GM12878 (cell line): ENCODE data around the gene SRRM3. TPM values are rescaled to one million over a fixed set of nuclear protein-coding genes. Genes with fewer than 3 reads are reported as not detected.

Source experiments
- ATAC-seq: fragments of 200-7000 bp; cut with Tn5 transposase; 3 replicates; pipeline ENCODE4 v1.9.1; 2020; ENCODE audit warnings: mild to moderate bottlenecking, moderate library complexity
- BruUV-seq: library from RNA; stranded (reverse); fragments of 400-500 nt; replicated peaks from 2 replicates; lab custom pipeline; 2021; lab: Mats Ljungman, UMichigan
- CTCF ChIA-PET: fragments of 300-600 bp; sonication (Branson Sonifier 250); formaldehyde crosslinking; extraction: SDS; loops from one replicate; lab custom pipeline; 2021; ENCODE audit warnings: inconsistent platforms; lab: Yijun Ruan, JAX
- POLR2A ChIA-PET: fragments of 350-600 bp; formaldehyde crosslinking; extraction: SDS; loops from one replicate; lab custom pipeline; 2021; ENCODE audit warnings: inconsistent platforms; lab: Charles Lee
- RAD21 ChIA-PET: fragments of 300-600 bp; sonication (Branson Sonifier 250); formaldehyde crosslinking; loops from one replicate; lab custom pipeline; 2023; ENCODE audit warnings: antibody characterized with exemption; ENCODE audit not compliant: unreplicated experiment; lab: Charles Lee
- SMC1A ChIA-PET: fragments of 300-600 bp; sonication (Branson Sonifier 250); formaldehyde crosslinking; loops from one replicate; lab custom pipeline; 2023; ENCODE audit not compliant: unreplicated experiment, uncharacterized antibody; lab: Charles Lee
- DNase-seq: peaks from one replicate; pipeline ENCODE4 v3.0.0-alpha.2; 2011; ENCODE audit warnings: low read depth, low spot score
- FAIRE-seq: peaks from 3 replicates; lab custom pipeline; 2011; peaks lifted over from hg19 to GRCh38; lab: Jason Lieb, UNC
- H2AFZ ChIP-seq: 2 replicates; pipeline ENCODE4 v1.6.0; 2011; ENCODE audit warnings: low read depth, low read length, control low read depth; ENCODE audit not compliant: control insufficient read depth
- H3K27ac ChIP-seq: 2 replicates; pipeline ENCODE4 v1.5.1; 2011; ENCODE audit warnings: control low read depth; ENCODE audit not compliant: control insufficient read depth, insufficient read depth
- H3K27me3 ChIP-seq, 2 experiments: replicated peaks in 1 of 2; 2 replicates each; pipeline versions ENCODE4 v1.6.0 to v1.6.1; 2011; ENCODE audit warnings: low read length in 1 of 2; ENCODE audit not compliant: control insufficient read depth in 2 of 2, insufficient read depth in 2 of 2
- H3K36me3 ChIP-seq, 2 experiments: 2 replicates each; pipeline ENCODE4 v1.5.1; 2011; ENCODE audit warnings: low read length in 1 of 2; ENCODE audit not compliant: control insufficient read depth in 2 of 2, insufficient read depth in 2 of 2
- H3K4me1 ChIP-seq: 2 replicates; pipeline ENCODE4 v1.6.1; 2011; ENCODE audit warnings: mild to moderate bottlenecking, low read length, moderate library complexity, mixed read lengths; ENCODE audit not compliant: control insufficient read depth, insufficient read depth
- H3K4me2 ChIP-seq: 2 replicates; pipeline ENCODE4 v1.6.0; 2011; ENCODE audit warnings: control low read depth; ENCODE audit not compliant: control insufficient read depth, insufficient read depth
- H3K4me3 ChIP-seq: fragments of 200-600 bp; sonication (generic); 2 replicates; pipeline ENCODE4 v1.5.1; 2016
- H3K79me2 ChIP-seq: 2 replicates; pipeline ENCODE4 v1.6.0; 2011; ENCODE audit warnings: low read length; ENCODE audit not compliant: control insufficient read depth, insufficient read depth
- H3K9ac ChIP-seq: 2 replicates; pipeline ENCODE4 v1.8.0; 2011; ENCODE audit warnings: low read length, control low read depth, mixed read lengths; ENCODE audit not compliant: control insufficient read depth, insufficient read depth
- H3K9me3 ChIP-seq: replicated peaks from 3 replicates; pipeline ENCODE4 v1.5.1; 2011; ENCODE audit warnings: mild to moderate bottlenecking, low read length; ENCODE audit not compliant: control insufficient read depth, insufficient read depth
- H4K20me1 ChIP-seq: 2 replicates; pipeline ENCODE4 v1.6.0; 2011; ENCODE audit not compliant: control insufficient read depth, insufficient read depth
- CEBPB ChIP-seq, 2 experiments: fragments of 150-350 bp in 1 of 2; IDR thresholded peaks; 2 replicates each; pipeline ENCODE4 v1.6.1; 2012 to 2014; ENCODE audit warnings: low read depth in 2 of 2, low read length in 2 of 2, borderline replicate concordance in 1 of 2, inconsistent platforms in 1 of 2
- ESRRA ChIP-seq: IDR thresholded peaks from 2 replicates; pipeline ENCODE4 v1.6.1; 2012; ENCODE audit warnings: mild to moderate bottlenecking, low read length, improper control_type of control experiment
- IKZF1 ChIP-seq: fragments of 450-650 bp; conservative IDR thresholded peaks from 2 replicates; pipeline ENCODE4 v1.6.1; 2017; ENCODE audit warnings: antibody characterized with exemption, mild to moderate bottlenecking
- MXI1 ChIP-seq: fragments of 150-350 bp; IDR thresholded peaks from 2 replicates; pipeline ENCODE4 v1.6.1; 2011; ENCODE audit warnings: low read depth, mild to moderate bottlenecking, inconsistent platforms, low read length, improper control_type of control experiment
- NR2C2 ChIP-seq: IDR thresholded peaks from 2 replicates; pipeline ENCODE4 v1.6.1; 2011; ENCODE audit warnings: borderline replicate concordance, low read depth; ENCODE audit not compliant: control insufficient read depth, insufficient read length
- NR2F1 ChIP-seq: fragments of 450-650 bp; conservative IDR thresholded peaks from 2 replicates; pipeline ENCODE4 v1.6.1; 2017; ENCODE audit warnings: mild to moderate bottlenecking
- SIX5 ChIP-seq: IDR thresholded peaks from 2 replicates; pipeline ENCODE4 v1.6.1; 2011; ENCODE audit warnings: mild to moderate bottlenecking, low read depth, low read length, moderate library complexity; ENCODE audit not compliant: severe bottlenecking
- ZNF384 ChIP-seq: IDR thresholded peaks from 2 replicates; pipeline ENCODE4 v1.6.1; 2012; ENCODE audit warnings: low read depth, mild to moderate bottlenecking, low read length, improper control_type of control experiment, borderline replicate concordance
- WGBS: methylation state at CpG from one replicate; pipeline ENCODE4 v1.1.6; 2016; ENCODE audit warnings: low lambda C conversion rate; ENCODE audit not compliant: insufficient replicate concordance, insufficient coverage; ENCODE audit errors: missing lambda C conversion rate; 5-methylcytosine and 5-hydroxymethylcytosine counted together
- in situ Hi-C: fragments of 300-500 bp; cut with MboI; formaldehyde crosslinking; loops from 9 replicates; pipeline ENCODE4 v1.14.3; 2018; ENCODE audit warnings: mixed read lengths
- intact Hi-C: fragments of 100-400 bp; cut with micrococcal nuclease; formaldehyde crosslinking; loops from one replicate; pipeline ENCODE4 v1.14.2; 2022; ENCODE audit not compliant: unreplicated experiment
- polyA plus RNA-seq, 11 experiments: library from polyadenylated mRNA; depleted of rRNA in 4 of 11; unstranded in 6 of 11; stranded (reverse) in 5 of 11; fragments of >200 nt; fragmentation: Nextera tagmentation in 4 of 11; fragmentation: Illumina TruSeq in 1 of 11; extraction: Ambion mirVana in 4 of 11; extraction: Trizol in 1 of 11; gene quantifications; 1 replicate in 1 of 11; 2 replicates in 10 of 11; pipeline versions ENCODE4 v1.2.1 to v1.2.3, GENCODE V29; 2011 to 2016; ENCODE audit warnings: inconsistent platforms in 2 of 11, missing spikeins in 2 of 11, low read depth in 1 of 11
- total RNA-seq, 4 experiments: library from RNA; depleted of rRNA in 3 of 4; stranded (reverse); fragments of >200 nt in 3 of 4; fragmentation: Illumina TruSeq in 1 of 4; extraction: Trizol in 1 of 4; gene quantifications; 2 replicates each; pipeline versions ENCODE4 v1.2.1 to v1.2.3, GENCODE V29; 2013 to 2021
- TF ChIP-seq, protein P1 (sequence below): fragments of 150-350 bp; IDR thresholded peaks from 2 replicates; pipeline ENCODE4 v1.6.1; 2014; ENCODE audit warnings: mild to moderate bottlenecking, low read depth, low read length
- TF ChIP-seq, protein P2 (sequence below): IDR thresholded peaks from 2 replicates; pipeline ENCODE4 v1.6.1; 2011; ENCODE audit warnings: mild to moderate bottlenecking, low read depth, low read length, moderate library complexity; ENCODE audit not compliant: insufficient replicate concordance

Gene SRRM3
- total and polyA plus RNA-seq, 10 of the 15 experiments (the other 5 are each of a cell fraction or from before 2014, with no cell fraction given) = 0.03 to 0.15 (median 0.05) TPM; not detected in 6

DNA sequence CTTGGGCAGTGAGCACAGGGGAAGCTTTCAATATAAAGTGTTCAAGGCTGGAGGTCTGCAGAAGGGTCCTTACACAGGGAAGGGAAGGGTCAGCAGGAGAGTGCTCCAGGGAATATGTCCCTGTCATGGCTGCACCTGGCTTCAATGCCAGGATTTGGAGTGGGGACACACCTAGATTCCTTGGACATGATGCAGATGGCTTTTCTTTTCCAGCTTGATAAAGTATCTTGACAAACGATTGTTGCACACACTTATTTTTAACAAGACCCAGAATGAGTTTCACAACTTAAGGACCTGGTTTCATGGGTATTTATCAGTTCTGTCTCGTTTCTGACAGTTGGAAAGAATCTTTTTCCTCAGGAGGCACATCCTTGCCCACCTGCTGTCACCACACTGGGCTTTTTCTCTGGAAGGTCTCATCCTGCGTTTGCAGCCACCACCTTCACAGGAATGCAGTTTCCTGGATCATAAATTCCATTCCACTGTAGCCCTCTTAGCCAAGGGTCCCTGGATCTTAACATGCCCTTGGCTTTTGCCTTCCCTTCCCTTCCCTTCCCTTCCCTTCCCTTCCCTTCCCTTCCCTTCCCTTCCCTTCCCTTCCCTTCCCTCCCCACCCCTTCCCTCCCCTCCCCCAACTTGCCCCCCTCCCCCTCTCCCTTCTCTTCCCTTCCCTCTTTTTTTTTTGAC lies 21.7 kb downstream of the SRRM3 start:
- intact Hi-C loops (no loop called here), in situ Hi-C loops (no loop called here)
- RAD21 ChIA-PET = no interaction called here
- peaks cover 0 to 3% of the 10 kb centered on the region in 2 experiments; a peak in 2 of 4 replicates for H3K27me3 ChIP-seq
- H3K4me2 ChIP-seq = no peak overlapping the region
- H3K9ac ChIP-seq = no peak overlapping the region
- BruUV-seq = no TSS peak
- H3K9me3 ChIP-seq = no peaks in the 10 kb centered on the region
- no peaks in the 10 kb centered on the region for H3K4me1 ChIP-seq
- no peaks in the 10 kb centered on the region for H4K20me1 ChIP-seq
- no peak for ATAC-seq
- no peaks in the 10 kb centered on the region for H3K79me2 ChIP-seq
- TF ChIP-seq MXI1 (no peak), SIX5 (no peak), ESRRA (no peak), IKZF1 (no peak), NR2F1 (no peak), ZNF384 (no peak), NR2C2 (no peak), CEBPB (IDR thresholded peaks at IDR 0.05; ENCODE audit: borderline replicate concordance in 1 of 2, low read depth in 2 of 2, low read length in 2 of 2) (no peak)
- TF ChIP-seq, protein P1, sequence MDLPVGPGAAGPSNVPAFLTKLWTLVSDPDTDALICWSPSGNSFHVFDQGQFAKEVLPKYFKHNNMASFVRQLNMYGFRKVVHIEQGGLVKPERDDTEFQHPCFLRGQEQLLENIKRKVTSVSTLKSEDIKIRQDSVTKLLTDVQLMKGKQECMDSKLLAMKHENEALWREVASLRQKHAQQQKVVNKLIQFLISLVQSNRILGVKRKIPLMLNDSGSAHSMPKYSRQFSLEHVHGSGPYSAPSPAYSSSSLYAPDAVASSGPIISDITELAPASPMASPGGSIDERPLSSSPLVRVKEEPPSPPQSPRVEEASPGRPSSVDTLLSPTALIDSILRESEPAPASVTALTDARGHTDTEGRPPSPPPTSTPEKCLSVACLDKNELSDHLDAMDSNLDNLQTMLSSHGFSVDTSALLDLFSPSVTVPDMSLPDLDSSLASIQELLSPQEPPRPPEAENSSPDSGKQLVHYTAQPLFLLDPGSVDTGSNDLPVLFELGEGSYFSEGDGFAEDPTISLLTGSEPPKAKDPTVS = no peak
- TF ChIP-seq, protein P2, sequence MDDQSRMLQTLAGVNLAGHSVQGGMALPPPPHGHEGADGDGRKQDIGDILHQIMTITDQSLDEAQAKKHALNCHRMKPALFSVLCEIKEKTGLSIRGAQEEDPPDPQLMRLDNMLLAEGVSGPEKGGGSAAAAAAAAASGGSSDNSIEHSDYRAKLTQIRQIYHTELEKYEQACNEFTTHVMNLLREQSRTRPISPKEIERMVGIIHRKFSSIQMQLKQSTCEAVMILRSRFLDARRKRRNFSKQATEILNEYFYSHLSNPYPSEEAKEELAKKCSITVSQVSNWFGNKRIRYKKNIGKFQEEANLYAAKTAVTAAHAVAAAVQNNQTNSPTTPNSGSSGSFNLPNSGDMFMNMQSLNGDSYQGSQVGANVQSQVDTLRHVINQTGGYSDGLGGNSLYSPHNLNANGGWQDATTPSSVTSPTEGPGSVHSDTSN = no peak
- POLR2A ChIA-PET = no interaction called here
- H3K27ac ChIP-seq = no peak overlapping the region
- SMC1A ChIA-PET = no interaction called here
- no peak for DNase-seq
- no peak overlapping the region for H2AFZ ChIP-seq
- H3K4me3 ChIP-seq = no peak overlapping the region
- CTCF ChIA-PET = no interaction called here
- WGBS = 2% methylated on average over 3 of the region's 3 CpGs
- no peaks in the 10 kb centered on the region for H3K36me3 ChIP-seq
- no peak for FAIRE-seq
